GM12878 (cell line): ENCODE results near the gene NT5DC4.

Experiments
- BHLHE40 ChIP-seq, 2 experiments: fragments of 450-650 bp in 1 of 2; IDR thresholded peaks; 2 replicates each; pipeline ENCODE4 v1.6.1; 2011 to 2017; ENCODE audit warnings: low read depth in 2 of 2, borderline replicate concordance in 1 of 2, improper control_type of control experiment in 1 of 2, low read length in 1 of 2, mild to moderate bottlenecking in 1 of 2
- NR2C1 ChIP-seq: fragments of 450-650 bp; IDR thresholded peaks from 2 replicates; pipeline ENCODE4 v1.6.1; 2017; ENCODE audit warnings: antibody characterized with exemption, mild to moderate bottlenecking, moderate library complexity
- REST ChIP-seq: IDR thresholded peaks from 2 replicates; pipeline ENCODE4 v1.6.1; 2012; ENCODE audit warnings: mild to moderate bottlenecking, low read depth, low read length

- TF ChIP-seq REST (no peak), NR2C1 (no peak), BHLHE40 (IDR thresholded peaks at IDR 0.05; ENCODE audit: borderline replicate concordance in 1 of 2, low read depth in 2 of 2, low read length in 1 of 2) (no peak)
Measured at GRCh38 chr2:112756207-112756606, 35.4 kb downstream of the NT5DC4 start.
